Erythroblast (primary cell): ENCODE data around the gene RFTN2.
"Not testable (repeated sequence)": the region's sequence is repeated elsewhere in the genome, so short reads cannot be mapped to it uniquely, and the experiment has no call there.

Experiments
- DNase-seq, 2 experiments: peaks; one replicate each; lab custom pipeline; 2025; lab: John Stamatoyannopoulos, UW
- GATA1 ChIP-seq: IDR thresholded peaks from 2 replicates; pipeline ENCODE4 v1.6.1; 2011; ENCODE audit warnings: low read depth, mild to moderate bottlenecking, control low read depth, low read length, moderate library complexity
- POLR2A ChIP-seq: IDR thresholded peaks from 2 replicates; pipeline ENCODE4 v1.6.1; 2011; ENCODE audit warnings: mild to moderate bottlenecking, low read length

The RFTN2 gene, protein sequence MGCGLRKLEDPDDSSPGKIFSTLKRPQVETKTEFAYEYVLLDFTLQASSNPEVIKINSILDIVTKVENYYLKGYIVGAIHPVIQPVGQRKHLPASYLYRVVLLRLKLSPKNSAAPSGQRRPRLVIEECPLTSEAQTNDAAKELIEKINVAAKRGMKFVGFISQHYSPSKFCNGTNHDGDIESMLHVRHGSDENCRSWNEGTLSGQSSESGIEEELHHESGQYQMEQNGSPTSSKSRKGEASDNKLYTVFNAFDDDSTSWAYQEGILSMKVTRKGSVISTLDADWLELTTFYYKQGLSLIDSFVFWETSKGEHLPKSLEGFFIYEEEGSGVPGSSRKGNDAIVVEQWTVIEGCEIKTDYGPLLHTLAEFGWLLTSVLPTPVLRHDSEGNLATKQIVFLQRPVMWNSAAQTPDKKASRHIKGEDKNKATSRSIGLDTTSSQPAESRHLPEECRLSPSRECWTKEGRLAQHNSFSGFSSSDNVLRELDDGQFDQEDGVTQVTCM

GRCh38 chr2:197675246-197675645 lies at the start of gene RFTN2:
Gene RFTN2, minus strand, starts transcription at chr2:197675587. Its CDS starts 129 bp downstream, at chr2:197675458.
- no peak for TF ChIP-seq POLR2A
- no peak for TF ChIP-seq GATA1
- no peak for DNase-seq

DNA sequence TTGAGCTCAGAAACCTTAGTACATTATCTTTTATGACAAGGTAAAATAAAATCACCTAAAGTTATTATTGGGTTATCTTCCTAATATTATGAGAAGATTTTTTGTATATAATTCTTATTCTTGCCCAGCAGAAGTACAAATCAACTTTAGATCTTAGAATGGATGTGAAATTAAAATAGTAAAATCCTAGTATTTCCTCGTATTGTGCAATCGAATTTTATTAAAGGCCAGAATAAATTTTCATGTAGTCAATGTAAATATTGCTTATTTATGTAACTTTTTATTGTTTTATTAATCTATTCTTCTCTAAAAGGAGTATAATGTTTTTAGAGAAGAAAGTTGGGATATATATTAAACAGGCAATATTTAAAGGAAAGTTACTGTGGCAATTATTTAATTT lies 42.5 kb upstream of the RFTN2 start:
- no peak for TF ChIP-seq POLR2A
- no peak for TF ChIP-seq GATA1

GRCh38 chr2:197713271-197713670 lies 37.9 kb upstream of the RFTN2 start:
- DNase-seq, result no peak
- TF ChIP-seq GATA1 (no peak), POLR2A (no peak)

More for the DNA sequence above, 42.5 kb upstream of the RFTN2 start:
- no peak for DNase-seq

- DNase-seq, result no peak
- TF ChIP-seq POLR2A (no peak), GATA1 (no peak)
Observed at GRCh38 chr2:197711578-197711977, 36.2 kb upstream of the RFTN2 start.

DNA sequence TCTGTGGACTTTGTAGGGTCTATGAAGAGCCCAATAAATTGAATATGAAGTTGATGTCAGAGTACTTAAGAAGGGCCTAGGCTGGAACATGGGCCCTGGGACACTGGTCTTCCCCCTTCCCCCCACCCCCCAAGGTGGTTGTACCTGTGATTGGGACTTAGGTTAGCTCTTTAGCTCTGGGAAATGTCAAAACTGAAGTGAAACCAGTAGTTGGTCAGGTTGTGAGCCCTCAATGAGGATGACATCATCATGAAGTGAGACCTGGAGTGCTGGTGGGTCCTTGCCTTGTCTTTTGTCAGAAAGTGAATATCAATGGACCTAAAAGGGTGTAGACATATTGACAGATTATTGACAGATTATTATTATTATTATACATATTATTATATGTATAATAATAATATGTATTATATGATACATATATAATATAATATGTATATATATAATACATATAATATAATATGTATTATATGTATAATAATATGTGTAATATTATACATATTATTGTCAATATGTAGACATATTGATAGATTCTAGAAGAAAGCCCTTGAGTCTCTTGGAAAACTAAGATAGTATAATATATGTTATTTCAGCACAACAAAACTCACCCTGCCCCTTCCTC lies 35.1 kb upstream of the RFTN2 start:
- peak in 1 of 2 experiments; percentile 4 for DNase-seq
- TF ChIP-seq GATA1, result no peak
- no peak for TF ChIP-seq POLR2A

DNA sequence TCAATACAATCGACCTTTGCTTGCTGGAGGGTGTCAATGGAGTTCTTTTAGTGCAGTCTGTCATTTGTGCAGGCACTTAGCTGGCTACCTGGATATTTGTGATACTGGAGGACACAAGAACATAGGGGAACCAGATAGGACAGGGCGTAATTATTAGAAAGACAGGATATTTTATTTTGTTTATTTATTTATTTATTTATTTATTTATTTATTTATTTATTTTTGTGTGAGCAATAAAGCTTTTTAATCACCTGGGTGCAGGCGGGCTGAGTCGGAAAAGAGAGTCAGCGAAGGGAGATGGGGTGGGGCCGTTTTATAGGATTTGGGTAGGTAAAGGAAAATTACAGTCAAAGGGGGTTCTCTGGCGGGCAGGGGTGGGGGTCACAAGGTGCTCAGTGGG lies 33.8 kb upstream of the RFTN2 start:
- DNase-seq, result not testable (repeated sequence)

DNA sequence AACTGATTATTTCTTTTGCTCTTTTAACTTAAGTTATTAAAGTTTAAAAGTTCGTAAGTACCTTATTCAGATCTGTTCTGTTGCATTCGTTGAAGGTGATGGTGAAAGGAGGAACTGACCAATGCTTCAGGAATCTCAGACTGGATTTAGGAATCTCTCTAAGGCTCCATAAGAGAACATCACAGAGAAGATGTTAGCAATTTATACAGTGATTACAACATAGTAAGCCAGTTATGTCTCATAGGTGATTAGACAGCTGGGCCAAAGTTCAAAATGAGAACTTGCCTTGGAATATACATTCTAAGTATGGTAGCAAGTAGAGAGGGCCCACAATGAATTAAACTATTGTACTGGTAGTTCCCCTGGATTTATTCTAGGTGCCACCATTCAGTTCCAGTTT lies 32.9 kb upstream of the RFTN2 start:
- peak in 1 of 2 experiments; percentile 17 for DNase-seq

DNA sequence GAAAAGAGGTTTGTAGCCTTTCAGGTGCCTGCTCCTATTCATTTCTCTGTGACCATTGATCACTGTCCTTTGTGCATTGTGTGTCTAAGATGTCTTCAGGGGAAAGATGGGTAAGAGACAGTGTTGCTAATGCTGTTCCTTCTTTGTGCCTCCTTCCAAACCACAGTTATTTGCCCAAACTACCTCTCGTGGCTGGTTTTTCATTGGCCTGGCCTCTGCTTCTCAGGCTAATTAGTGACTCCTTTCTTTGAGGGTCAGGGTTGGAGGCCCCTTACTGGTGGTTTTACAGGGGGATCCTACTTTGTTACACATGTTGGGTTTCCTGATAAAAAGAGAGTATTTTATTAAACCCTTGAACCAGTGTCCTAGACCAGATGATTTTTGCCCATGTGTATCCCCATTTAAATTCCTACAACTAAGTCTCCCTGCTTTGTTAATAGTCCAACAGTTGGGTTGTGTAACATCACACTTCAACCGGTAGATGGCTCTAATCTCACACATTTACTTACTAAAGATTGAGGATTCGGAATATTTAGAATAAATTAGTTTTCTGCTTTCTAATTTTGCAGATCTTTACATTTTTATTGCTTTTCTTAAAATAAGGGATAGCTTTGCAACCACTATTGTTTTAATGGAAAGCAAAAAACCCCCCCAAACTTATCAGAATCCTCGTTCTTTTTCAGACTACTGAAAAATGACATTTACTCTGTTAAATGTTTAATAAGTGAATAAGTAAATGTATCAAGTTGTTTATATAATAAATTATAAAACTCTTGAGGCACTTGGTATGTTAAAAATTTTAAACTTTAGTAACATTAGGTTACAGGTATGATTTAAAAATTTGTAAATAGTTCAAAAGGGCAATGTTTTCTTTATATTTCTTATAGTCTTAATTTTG lies 32.2 kb upstream of the RFTN2 start:
- TF ChIP-seq POLR2A (no peak), GATA1 (no peak)
- DNase-seq, result peak; percentile 58 to 67

More for the DNA sequence above, 32.9 kb upstream of the RFTN2 start:
- TF ChIP-seq GATA1 (no peak), POLR2A (no peak)

GRCh38 chr2:197706839-197707207 lies 31.4 kb upstream of the RFTN2 start:
- no peak for TF ChIP-seq GATA1
- no peak for TF ChIP-seq POLR2A
- peak in 1 of 2 experiments; percentile 25 for DNase-seq

DNA sequence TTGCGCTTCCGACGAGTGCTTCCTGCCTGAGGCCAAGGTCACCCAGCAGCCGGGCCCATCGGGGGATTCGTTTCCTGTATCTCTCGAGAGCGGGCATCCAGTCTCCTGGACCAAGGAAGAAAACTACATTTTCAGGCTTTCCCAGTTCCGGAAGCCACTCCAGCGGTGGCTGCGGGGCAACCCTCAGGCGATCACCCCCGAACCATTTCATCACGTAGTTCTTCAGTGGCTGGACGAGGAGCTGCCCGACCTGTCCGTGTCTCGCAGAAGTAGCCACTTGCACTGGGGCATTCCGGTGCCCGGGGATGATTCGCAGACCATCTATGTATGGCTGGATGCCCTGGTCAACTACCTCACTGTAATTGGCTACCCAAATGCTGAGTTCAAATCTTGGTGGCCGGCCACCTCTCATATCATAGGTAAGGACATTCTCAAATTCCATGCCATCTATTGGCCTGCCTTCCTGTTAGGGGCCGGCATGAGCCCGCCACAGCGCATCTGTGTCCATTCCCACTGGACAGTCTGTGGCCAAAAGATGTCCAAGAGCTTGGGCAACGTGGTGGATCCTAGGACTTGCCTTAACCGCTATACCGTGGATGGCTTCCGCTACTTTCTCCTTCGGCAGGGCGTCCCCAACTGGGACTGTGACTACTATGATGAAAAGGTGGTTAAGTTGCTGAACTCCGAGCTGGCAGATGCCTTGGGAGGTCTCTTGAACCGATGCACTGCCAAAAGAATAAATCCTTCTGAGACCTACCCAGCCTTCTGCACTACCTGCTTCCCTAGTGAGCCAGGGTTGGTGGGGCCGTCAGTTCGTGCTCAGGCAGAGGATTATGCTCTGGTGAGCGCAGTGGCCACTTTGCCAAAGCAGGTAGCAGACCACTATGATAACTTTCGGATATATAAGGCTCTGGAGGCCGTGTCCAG lies 30.8 kb upstream of the RFTN2 start:
- TF ChIP-seq GATA1 (no peak), POLR2A (no peak)
- DNase-seq, result peak; percentile 29 to 46

- TF ChIP-seq GATA1 (no peak), POLR2A (peak; percentile 68)
- peak; percentile 96 to 98 for DNase-seq
Observed at GRCh38 chr2:197705121-197705911, 29.9 kb upstream of the RFTN2 start, which contains the start of gene MARS2. Gene MARS2, plus strand, starts transcription at chr2:197705369. Its CDS starts 37 bp downstream, at chr2:197705406.

- TF ChIP-seq POLR2A (peak; percentile 83), GATA1 (no peak)
- no peak for DNase-seq
Observed at GRCh38 chr2:197704434-197705120, 29.2 kb upstream of the RFTN2 start.
